Mesenchymal stem cell (in vitro differentiated cells and primary cell): ENCODE data around the gene RB1.

ENCODE experiments used
- DNase-seq: peaks from one replicate; pipeline ENCODE4 v3.0.0-alpha.2; 2013
- H2AFZ ChIP-seq: one replicate; pipeline ENCODE4 v1.6.1; 2013; ENCODE audit warnings: low read depth, mild to moderate bottlenecking, control low read depth, inconsistent platforms, low read length, moderate library complexity
- H2AK5ac ChIP-seq: 2 replicates; pipeline ENCODE4 v1.6.1; 2013; ENCODE audit warnings: low read length, moderate library complexity, mild to moderate bottlenecking, inconsistent platforms; ENCODE audit not compliant: severe bottlenecking
- H2BK120ac ChIP-seq: one replicate; pipeline ENCODE4 v1.6.1; 2013; ENCODE audit warnings: low read depth, mild to moderate bottlenecking, inconsistent platforms, low read length, moderate library complexity
- H2BK12ac ChIP-seq, 2 experiments: one replicate each; pipeline ENCODE4 v1.6.1; 2013; ENCODE audit warnings: inconsistent platforms in 2 of 2, low read length in 2 of 2, mild to moderate bottlenecking in 2 of 2, moderate library complexity in 2 of 2, control low read depth in 1 of 2
- H2BK15ac ChIP-seq: one replicate; pipeline ENCODE4 v1.6.1; 2013; ENCODE audit warnings: mild to moderate bottlenecking, low read depth, inconsistent platforms; ENCODE audit not compliant: poor library complexity, severe bottlenecking
- H2BK5ac ChIP-seq: 2 replicates; pipeline ENCODE4 v1.6.1; 2013; ENCODE audit warnings: low read depth, mild to moderate bottlenecking, low read length, control low read depth, inconsistent platforms; ENCODE audit not compliant: poor library complexity, severe bottlenecking
- H3K14ac ChIP-seq, 2 experiments: one replicate each; pipeline ENCODE4 v1.6.1; 2013; ENCODE audit warnings: inconsistent platforms in 2 of 2, low read length in 2 of 2, control low read depth in 1 of 2, mild to moderate bottlenecking in 1 of 2, moderate library complexity in 1 of 2
- H3K18ac ChIP-seq, 2 experiments: one replicate each; pipeline ENCODE4 v1.6.1; 2013; ENCODE audit warnings: inconsistent platforms in 2 of 2, low read length in 2 of 2, control low read depth in 1 of 2, low read depth in 1 of 2, mild to moderate bottlenecking in 1 of 2
- H3K23ac ChIP-seq, 2 experiments: one replicate each; pipeline ENCODE4 v1.6.1; 2013; ENCODE audit warnings: inconsistent platforms in 2 of 2, low read length in 2 of 2, mild to moderate bottlenecking in 2 of 2, moderate library complexity in 2 of 2, control low read depth in 1 of 2
- H3K27ac ChIP-seq: 2 replicates; pipeline ENCODE4 v1.5.1; 2013; ENCODE audit warnings: mild to moderate bottlenecking, moderate library complexity, low read length, control low read depth, inconsistent platforms; ENCODE audit not compliant: poor library complexity, severe bottlenecking
- H3K27me3 ChIP-seq, 2 experiments: 2 replicates each; pipeline versions ENCODE4 v1.6.1 to v1.7.0; 2013; ENCODE audit warnings: low read length in 2 of 2, mild to moderate bottlenecking in 2 of 2, moderate library complexity in 2 of 2, control low read depth in 1 of 2, inconsistent platforms in 1 of 2; ENCODE audit not compliant: control insufficient read depth in 1 of 2, insufficient read depth in 1 of 2
- H3K36me3 ChIP-seq, 2 experiments: 2 replicates each; pipeline versions ENCODE4 v1.6.1 to v1.7.0; 2013; ENCODE audit warnings: low read length in 2 of 2, control low read depth in 1 of 2, inconsistent platforms in 1 of 2, low read depth in 1 of 2, mild to moderate bottlenecking in 1 of 2; ENCODE audit not compliant: insufficient read depth in 2 of 2, control insufficient read depth in 1 of 2
- H3K4ac ChIP-seq, 2 experiments: one replicate each; pipeline ENCODE4 v1.6.1; 2013; ENCODE audit warnings: inconsistent platforms in 2 of 2, low read length in 2 of 2, mild to moderate bottlenecking in 2 of 2, moderate library complexity in 2 of 2, control low read depth in 1 of 2, low read depth in 1 of 2
- H3K4me1 ChIP-seq: 2 replicates; pipeline ENCODE4 v1.6.1; 2013; ENCODE audit warnings: low read depth, low read length, control low read depth; ENCODE audit not compliant: control insufficient read depth, insufficient read depth
- H3K4me2 ChIP-seq: 2 replicates; pipeline ENCODE4 v1.6.1; 2013; ENCODE audit warnings: low read length, mild to moderate bottlenecking, inconsistent platforms; ENCODE audit not compliant: poor library complexity, severe bottlenecking
- H3K4me3 ChIP-seq, 2 experiments: 2 replicates each; pipeline versions ENCODE4 v1.5.1 to v1.7.0; 2013; ENCODE audit warnings: low read length in 2 of 2, mild to moderate bottlenecking in 2 of 2, control low read depth in 1 of 2, low read depth in 1 of 2; ENCODE audit not compliant: insufficient read depth in 1 of 2
- H3K79me1 ChIP-seq: replicated peaks from 2 replicates; pipeline ENCODE4 v1.6.1; 2013; ENCODE audit warnings: mild to moderate bottlenecking, control low read depth, low read length, inconsistent platforms; ENCODE audit not compliant: poor library complexity, severe bottlenecking
- H3K9ac ChIP-seq: 2 replicates; pipeline ENCODE4 v1.7.0; 2013; ENCODE audit warnings: mild to moderate bottlenecking, low read length, moderate library complexity
- H3K9me3 ChIP-seq: 2 replicates; pipeline ENCODE4 v1.7.0; 2013; ENCODE audit warnings: mild to moderate bottlenecking, low read length; ENCODE audit not compliant: control insufficient read depth
- H4K8ac ChIP-seq: one replicate; pipeline ENCODE4 v1.6.1; 2013; ENCODE audit warnings: inconsistent platforms, mild to moderate bottlenecking, low read length, moderate library complexity
- H4K91ac ChIP-seq: one replicate; pipeline ENCODE4 v1.6.1; 2013; ENCODE audit warnings: mild to moderate bottlenecking, low read length, inconsistent platforms
- WGBS: methylation state at CpG from one replicate; pipeline ENCODE4 v1.1.7; 2013; ENCODE audit warnings: mixed read lengths; 5-methylcytosine and 5-hydroxymethylcytosine counted together

RB1 gene

DNA sequence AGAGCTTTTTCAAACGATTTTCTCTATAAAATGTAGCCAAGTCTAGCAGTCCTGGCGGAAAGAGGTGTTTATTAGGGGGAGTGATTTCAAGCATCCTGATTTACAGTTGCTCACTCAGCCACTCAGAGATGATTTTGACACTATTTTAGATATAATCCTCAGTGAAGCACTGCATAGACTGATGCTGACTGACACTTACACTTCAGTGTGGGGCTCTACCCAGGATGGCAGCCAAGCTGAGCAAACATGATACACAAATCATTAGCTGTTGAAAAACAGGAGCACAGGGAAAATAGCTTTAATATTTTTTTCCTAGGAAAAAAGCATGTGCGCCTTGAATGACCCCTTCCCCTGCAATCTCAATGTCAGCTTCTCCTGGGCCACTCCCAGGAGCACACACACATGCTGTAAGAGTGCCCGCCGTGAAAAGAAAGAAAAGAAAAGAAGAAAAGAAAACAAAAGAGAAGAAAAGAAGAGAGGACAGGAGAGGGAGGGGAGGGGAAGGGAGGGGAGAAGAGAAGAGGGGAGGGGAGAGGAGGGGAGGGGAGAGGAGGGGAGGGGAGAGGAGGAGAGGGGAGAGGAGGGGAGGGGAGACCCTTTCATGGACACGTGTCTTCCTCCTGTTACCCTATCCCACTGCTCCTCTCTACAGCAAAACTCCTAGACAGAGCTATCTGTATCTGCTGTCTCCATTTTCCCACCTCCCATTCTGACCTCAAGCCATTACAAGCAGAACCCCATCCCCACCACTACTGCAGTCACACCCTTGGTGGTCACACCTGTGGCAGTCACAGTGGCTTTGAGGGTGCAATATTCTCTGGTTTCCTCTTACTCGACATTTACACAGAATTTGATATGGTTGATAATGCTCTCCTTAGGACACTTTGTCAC is 193.0 kb downstream of the RB1 start:
- no peak overlapping the region for H3K4me2 ChIP-seq
- 91% methylated on average over 3 of the region's 7 CpGs for WGBS
- H4K8ac ChIP-seq = no peak overlapping the region
- H3K27ac ChIP-seq = no peak overlapping the region
- H2AK5ac ChIP-seq = no peak overlapping the region
- H3K4me3 ChIP-seq = no peak overlapping the region
- peaks cover 0 to 10% of the 10 kb centered on the region in 2 experiments for H3K36me3 ChIP-seq
- H3K4ac ChIP-seq = no peak overlapping the region
- H3K79me1 ChIP-seq = no peaks in the 10 kb centered on the region
- H3K23ac ChIP-seq = no peak overlapping the region
- no peak overlapping the region for H4K91ac ChIP-seq
- H2BK5ac ChIP-seq = no peak overlapping the region
- no peaks in the 10 kb centered on the region for H3K27me3 ChIP-seq
- no peaks in the 10 kb centered on the region for H3K9me3 ChIP-seq
- H3K4me1 ChIP-seq = peaks cover 2% of the 10 kb centered on the region
- H2BK12ac ChIP-seq = no peak overlapping the region
- H2BK120ac ChIP-seq = no peak overlapping the region
- no peak overlapping the region for H2BK15ac ChIP-seq
- H3K14ac ChIP-seq = no peak overlapping the region
- no peak overlapping the region for H3K9ac ChIP-seq
- no peak for DNase-seq
- no peak overlapping the region for H2AFZ ChIP-seq
- H3K18ac ChIP-seq = no peak overlapping the region

DNA sequence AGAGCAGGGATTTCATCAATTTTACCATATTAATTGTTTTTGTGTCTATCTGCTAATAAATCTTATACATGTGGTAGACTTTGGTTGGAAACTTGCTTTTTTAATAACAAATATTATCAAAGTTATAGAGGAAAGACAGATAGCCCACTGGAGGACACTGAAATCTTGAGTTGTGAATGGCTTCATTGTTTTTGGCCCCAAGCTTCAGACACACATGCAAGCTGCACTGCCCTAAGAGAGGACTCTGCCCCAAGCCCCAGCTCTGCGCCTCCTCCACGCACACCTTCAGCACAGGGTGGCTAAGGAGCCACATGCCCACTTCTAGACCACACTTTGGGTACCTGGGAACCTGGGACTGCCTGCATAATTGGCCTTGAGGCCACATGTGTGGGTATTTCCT is 194.1 kb downstream of the RB1 start:
- Histone ChIP-seq H3K79me1 (no peaks in the 10 kb centered on the region), H3K4me1 (peaks cover 2% of the 10 kb centered on the region), H2BK12ac (no peak overlapping the region), H3K9me3 (no peaks in the 10 kb centered on the region), H3K4me2 (no peak overlapping the region), H4K91ac (no peak overlapping the region), H4K8ac (peak overlapping the region; percentile 14), H3K23ac (no peak overlapping the region), H3K4ac (no peak overlapping the region), H3K18ac (peak overlapping the region in 1 of 2 experiments; percentile 26), H3K27ac (no peak overlapping the region), H2AK5ac (no peak overlapping the region), H3K36me3 (peaks cover 0 to 9% of the 10 kb centered on the region in 2 experiments), H2BK15ac (no peak overlapping the region), H2BK5ac (no peak overlapping the region), H3K27me3 (no peaks in the 10 kb centered on the region), H3K4me3 (no peak overlapping the region), H2BK120ac (no peak overlapping the region), H3K9ac (no peak overlapping the region), H2AFZ (no peak overlapping the region), H3K14ac (peak overlapping the region in 1 of 2 experiments; percentile 35)
- DNase-seq = no peak
- WGBS = 100% methylated on average over 2 of the region's 2 CpGs

DNA sequence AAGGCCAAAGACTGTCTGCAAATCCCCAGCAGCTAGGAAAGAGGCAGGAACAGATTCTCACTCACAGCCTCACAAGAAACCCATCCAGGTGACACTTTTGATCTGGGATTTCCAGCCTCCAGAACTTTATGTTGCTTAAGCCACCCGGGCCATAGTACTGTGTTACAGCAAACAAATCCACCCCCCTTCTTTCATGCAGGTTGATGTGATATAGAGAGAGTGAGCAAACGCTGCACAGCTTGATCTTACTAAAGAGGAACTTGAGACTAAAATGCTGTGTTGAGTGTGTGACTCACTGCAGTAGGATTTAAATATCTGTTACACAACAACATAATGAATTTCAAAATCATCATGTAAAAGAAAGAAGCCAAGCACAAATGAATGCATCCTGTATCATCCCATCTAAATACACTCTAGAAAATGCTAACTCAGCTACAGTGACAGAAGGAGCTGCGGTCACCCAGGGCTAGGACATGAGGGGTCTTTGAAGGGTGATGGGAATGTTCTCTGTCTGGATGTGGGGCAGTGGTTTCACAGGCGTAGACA is 197.2 kb downstream of the RB1 start:
- Histone ChIP-seq H3K23ac (no peak overlapping the region), H3K27ac (no peak overlapping the region), H3K4me2 (no peak overlapping the region), H2BK5ac (no peak overlapping the region), H3K4me1 (peaks cover 2% of the 10 kb centered on the region), H3K18ac (no peak overlapping the region), H2BK15ac (no peak overlapping the region), H2BK12ac (no peak overlapping the region), H2AK5ac (no peak overlapping the region), H2BK120ac (no peak overlapping the region), H3K9ac (peak overlapping the region; percentile 22), H3K14ac (no peak overlapping the region), H3K36me3 (peaks cover 0 to 7% of the 10 kb centered on the region in 2 experiments), H3K79me1 (no peaks in the 10 kb centered on the region), H2AFZ (no peak overlapping the region), H3K4me3 (no peak overlapping the region), H3K9me3 (no peaks in the 10 kb centered on the region), H4K91ac (no peak overlapping the region), H4K8ac (no peak overlapping the region), H3K27me3 (no peaks in the 10 kb centered on the region), H3K4ac (no peak overlapping the region)
- DNase-seq = peak; percentile 87
- WGBS = no CpG with 5 or more reads among the region's 4 CpGs

DNA sequence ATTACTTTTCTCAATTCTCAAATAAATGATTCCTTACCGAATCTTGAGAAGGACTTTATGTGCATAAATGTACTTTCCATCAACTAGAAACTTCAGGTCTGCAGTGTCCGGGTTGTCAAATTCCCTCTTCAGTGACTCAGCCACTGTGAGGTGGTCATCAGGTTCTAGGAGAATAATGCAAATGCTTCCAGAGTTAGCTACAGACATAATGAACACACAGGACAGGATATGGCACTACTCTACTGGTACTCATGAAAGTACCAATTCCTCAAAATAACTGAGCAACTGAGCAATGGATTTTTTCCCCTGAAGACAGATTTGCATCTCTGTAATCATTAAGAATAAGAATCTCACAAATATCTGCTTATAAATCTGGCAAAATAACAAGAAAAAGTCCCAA is 198.2 kb downstream of the RB1 start:
- Histone ChIP-seq H3K36me3 (peaks cover 0 to 9% of the 10 kb centered on the region in 2 experiments), H3K27me3 (no peaks in the 10 kb centered on the region), H3K4me1 (peaks cover 2% of the 10 kb centered on the region), H2BK120ac (no peak overlapping the region), H2BK15ac (no peak overlapping the region), H3K23ac (no peak overlapping the region), H2AK5ac (no peak overlapping the region), H3K9me3 (no peaks in the 10 kb centered on the region), H4K8ac (no peak overlapping the region), H4K91ac (no peak overlapping the region), H3K4me2 (no peak overlapping the region), H3K14ac (no peak overlapping the region), H3K27ac (no peak overlapping the region), H3K4ac (no peak overlapping the region), H2BK5ac (no peak overlapping the region), H3K79me1 (no peaks in the 10 kb centered on the region), H2BK12ac (no peak overlapping the region), H3K9ac (no peak overlapping the region), H2AFZ (no peak overlapping the region), H3K4me3 (no peak overlapping the region), H3K18ac (no peak overlapping the region)
- 91% methylated on average over 2 of the region's 2 CpGs for WGBS
- no peak for DNase-seq
